Right renal pelvis (tissue), 4 donors: ENCODE data around the gene SAYSD1. TPM values are rescaled to one million over a fixed set of nuclear protein-coding genes. Genes with fewer than 3 reads are reported as not detected.
"Not testable (repeated sequence)": the region's sequence is repeated elsewhere in the genome, so short reads cannot be mapped to it uniquely, and the experiment has no call there.

Experiments used
- DNase-seq, 4 donors: peaks; one replicate each; pipeline ENCODE4 v3.0.0-alpha.2; 2013; ENCODE audit warnings: low read depth in 4 of 4, low spot score in 3 of 4, missing footprints in 1 of 4
- polyA plus RNA-seq, 4 donors: library from polyadenylated mRNA; unstranded; fragments of 120-200 nt; gene quantifications; one replicate each; pipeline ENCODE4 v1.2.1, GENCODE V29; 2013; ENCODE audit not compliant: insufficient read length in 4 of 4

SAYSD1 gene
- polyA plus RNA-seq = 10 to 100 TPM; 20.4 to 25.3 (median 21.2) TPM

GRCh38 chr6:39114704-39115599, at the start of gene SAYSD1:
Gene SAYSD1, minus strand, starts transcription at chr6:39115186. Its CDS starts 97 bp downstream, at chr6:39115089.
- peak; percentile 86 to 90 (median 88) for DNase-seq

GRCh38 chr6:39157511-39157910, 42.5 kb upstream of the SAYSD1 start:
- DNase-seq = no peak

GRCh38 chr6:39156801-39157200, 41.8 kb upstream of the SAYSD1 start:
- DNase-seq = no peak

DNA sequence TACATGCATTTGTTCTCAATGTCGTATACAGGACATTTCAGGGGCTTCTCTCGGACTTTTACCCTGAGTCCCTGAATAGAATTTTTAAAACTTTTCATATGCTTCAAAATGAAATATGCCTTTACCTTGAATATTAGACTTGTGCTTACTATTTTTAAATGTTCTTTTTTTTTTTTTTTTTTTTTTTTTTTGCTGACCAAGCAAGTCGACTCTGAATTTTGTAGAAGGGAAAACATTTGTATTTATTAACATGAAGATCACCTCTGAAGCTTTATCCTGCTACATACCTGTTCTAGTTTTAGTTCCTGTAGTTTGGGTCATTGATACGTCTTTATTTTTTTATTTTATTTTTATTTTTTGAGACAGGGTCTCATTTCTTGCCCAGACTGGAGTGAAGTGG, 39.7 kb upstream of the SAYSD1 start:
- DNase-seq = no peak

DNA sequence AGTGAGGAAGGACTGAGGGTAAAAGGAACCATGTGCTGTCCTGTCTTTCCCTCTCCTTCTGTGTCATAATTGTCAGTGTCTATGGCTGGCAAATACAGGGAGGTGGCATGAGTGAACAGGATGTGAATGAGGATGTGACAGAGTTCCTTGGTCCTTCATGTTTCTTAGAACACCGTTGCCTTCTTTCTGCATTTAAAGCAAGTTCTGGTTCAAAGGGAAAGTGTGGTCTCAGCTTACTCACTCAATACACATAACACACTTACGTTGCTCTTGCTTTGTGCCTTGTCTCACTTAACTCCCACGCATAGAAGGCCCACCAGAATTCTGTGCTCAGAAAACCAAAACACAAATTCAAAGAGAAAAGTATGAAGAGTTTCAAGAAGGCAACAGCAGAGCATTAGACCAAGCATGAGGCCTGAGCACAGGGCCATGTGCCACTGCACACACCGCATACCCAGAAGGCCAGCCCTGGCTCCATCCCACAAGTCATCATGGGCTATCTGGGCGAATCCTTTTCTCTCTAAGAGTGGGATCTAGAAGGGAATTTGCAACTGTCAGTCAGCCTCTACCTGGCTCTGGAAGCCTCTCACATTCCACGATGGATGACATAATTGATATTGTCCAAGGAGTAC, 38.9 kb upstream of the SAYSD1 start:
- DNase-seq = no peak

GRCh38 chr6:39152262-39152661, 37.3 kb upstream of the SAYSD1 start:
- DNase-seq = no peak

DNA sequence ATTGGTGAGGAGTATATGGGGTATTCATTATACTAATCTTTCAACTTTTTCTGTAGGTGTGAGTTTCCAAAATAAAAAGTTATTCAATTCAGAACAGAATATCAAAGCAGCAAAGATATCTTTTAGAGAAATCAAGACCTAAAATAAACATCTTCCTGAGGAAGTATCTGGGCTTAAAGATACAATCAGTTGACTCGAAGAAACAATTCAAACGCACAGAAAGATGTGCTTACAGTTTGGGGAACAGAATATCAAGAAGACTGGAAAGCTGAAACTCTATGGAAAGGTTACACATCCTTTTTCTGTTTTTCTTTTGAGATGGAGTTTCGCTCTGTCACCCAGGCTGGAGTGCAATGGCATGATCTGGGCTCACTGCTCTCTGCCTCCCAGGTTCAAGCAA, 36.2 kb upstream of the SAYSD1 start:
- DNase-seq = no peak

- DNase-seq = no peak
These were observed 29.6 kb upstream of the SAYSD1 start for GRCh38 chr6:39144481-39145173.

DNA sequence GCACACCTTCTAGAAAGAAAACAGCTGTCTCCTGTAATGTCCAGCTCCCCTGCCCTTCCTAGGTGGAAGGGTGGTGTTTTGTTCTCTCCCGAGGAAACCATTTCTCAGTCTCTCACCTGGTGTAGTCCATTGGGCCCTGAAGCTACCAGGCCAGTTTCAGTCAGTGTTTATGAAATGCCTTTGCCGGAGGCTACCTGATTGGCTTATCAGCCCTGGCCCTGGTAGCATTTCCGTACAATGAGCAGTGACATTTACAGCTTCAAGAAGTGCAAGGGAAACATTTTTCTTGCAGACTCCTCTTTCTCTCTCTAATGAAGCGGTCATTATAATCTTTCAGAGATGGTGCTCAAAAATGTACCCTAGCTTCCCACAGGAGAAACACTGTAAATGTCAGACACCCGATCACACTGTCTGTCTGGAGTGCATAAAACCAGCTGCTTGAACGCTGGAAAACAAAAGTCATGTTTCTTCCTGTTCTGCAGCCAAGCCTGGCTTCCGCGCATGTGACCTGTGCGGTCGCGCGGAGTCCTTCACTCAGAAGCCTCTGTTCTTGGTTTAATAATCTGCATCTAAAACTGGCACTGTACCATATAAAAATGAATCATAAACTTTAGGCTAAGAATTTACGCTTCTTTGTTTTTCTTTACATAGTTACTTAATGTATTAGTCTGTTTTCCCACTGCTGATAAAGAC, 28.4 kb upstream of the SAYSD1 start:
- no peak for DNase-seq

- DNase-seq = no peak
These were observed 25.7 kb upstream of the SAYSD1 start for GRCh38 chr6:39140556-39141167.

DNA sequence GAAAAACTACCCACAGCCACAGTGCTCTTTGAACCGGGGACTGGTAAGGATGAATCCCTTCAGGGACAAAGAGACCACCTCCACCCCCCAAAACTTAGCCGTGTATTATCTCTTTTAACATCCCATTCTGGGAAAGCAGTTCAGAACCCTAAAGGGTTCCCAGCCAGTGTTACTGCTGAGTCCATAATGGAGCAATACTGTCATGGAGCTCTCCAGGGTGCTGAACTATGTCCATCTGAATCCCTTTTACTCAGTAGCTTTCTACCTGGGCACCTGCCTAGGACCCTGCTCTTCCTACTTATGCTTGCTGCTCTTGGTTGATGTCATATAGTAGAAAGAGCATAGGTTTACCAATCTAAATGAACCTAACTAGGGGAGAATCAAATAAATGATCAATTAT, 22.3 kb upstream of the SAYSD1 start:
- DNase-seq = peak; percentile 57 to 65 (median 60)

- DNase-seq = not testable (repeated sequence)
These were observed 21.2 kb upstream of the SAYSD1 start for GRCh38 chr6:39136207-39136606.

DNA sequence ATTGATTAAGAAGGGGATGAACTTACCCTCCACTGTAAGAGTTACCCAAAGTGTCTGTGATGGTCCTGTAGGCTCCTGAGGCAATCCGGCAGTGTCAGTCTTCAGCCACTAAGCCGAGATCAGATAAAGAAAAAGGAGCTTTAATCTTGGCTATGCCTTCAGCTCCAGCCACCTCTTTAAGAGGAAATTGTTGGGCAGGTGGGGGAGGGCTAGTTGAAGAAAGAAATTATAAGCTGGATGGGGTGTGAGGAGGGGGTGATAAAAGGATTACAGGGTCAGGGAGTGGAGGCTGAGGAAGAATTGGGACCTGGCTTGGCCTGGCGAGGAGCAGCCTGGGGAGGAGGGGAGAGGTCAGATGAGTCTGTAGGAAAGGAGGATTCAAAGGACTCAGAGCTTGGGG, 19.8 kb upstream of the SAYSD1 start:
- not testable (repeated sequence) for DNase-seq

- DNase-seq = no peak
These were observed 15.7 kb upstream of the SAYSD1 start for GRCh38 chr6:39130691-39131090.

DNA sequence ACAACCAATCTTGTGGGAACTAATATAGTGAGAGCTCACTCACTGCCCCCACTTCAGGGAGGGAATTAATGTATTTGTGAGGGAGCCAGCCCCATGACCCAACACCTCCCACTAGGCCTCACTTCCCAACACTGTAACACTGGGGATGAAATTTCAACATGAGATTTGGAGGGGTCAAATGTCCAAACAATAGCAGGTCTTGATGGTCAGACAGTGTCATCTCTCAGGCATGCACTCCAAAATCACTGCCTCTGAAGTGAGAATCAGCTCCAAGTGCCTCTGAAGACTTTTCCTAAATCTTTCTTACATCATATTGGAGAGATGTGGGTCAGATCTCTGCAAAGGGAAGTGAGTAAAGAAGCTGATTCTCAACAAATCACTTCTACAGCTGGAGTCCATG, 13.8 kb upstream of the SAYSD1 start:
- no peak for DNase-seq

- DNase-seq = no peak
These were observed 13.1 kb upstream of the SAYSD1 start for GRCh38 chr6:39128106-39128505.

DNA sequence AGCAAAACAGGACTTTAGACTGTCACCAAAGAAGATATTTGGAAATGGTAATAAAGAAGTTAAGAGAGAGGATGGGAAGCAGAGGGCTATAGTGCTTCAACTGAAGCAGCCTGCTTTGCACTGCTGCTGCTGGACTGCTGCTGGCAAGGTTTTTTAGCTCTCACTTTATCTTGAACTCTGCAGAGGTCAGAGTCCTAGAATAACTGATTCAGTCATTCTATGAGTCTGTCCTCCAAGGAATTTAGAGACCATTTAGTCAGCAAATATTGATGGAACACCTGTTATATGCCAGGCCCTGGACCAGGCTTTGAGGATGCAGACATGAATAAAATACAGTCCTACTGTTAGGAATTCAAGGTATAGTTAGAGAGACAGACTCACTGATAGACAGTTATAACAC, 9.1 kb upstream of the SAYSD1 start:
- no peak for DNase-seq

DNA sequence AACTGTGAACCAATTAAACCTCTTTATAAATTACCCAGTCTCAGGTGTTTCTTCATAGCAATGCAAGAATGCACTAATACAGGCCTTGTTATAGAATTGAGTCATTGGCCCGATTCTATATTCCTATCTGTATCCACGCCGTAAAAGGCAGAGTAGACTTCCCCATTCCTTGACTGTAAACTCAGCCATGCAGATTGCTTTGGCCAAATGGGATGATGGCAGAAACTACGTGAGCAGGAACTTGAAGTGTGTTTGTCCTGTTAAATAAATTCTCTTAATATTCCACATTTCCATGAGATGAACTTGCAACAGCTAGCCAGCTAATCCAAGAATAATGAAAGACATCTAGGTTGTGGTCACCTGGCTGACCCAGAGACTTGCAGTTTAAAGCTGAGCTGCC, 3.9 kb upstream of the SAYSD1 start:
- no peak for DNase-seq

DNA sequence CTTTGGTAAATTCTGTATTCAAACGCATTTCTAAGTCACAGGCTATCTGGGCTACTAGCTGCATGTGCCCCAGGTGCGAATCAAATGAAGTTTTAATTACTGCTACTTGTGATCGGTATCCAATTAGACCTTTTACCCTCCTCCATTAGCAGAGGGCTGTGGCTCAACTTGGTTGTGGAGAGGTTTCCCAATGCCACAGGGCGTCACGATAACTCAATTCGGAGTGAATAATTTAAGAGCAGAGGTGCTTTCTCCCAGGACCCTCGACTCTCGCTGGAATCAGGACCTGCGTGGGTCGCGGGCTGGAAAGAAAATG, 640 bp downstream of the SAYSD1 start:
- DNase-seq = peak in 1 of 4 donors; percentile 4

- DNase-seq = no peak
These were observed 1.2 kb downstream of the SAYSD1 start for GRCh38 chr6:39113788-39114187.
